GM12878 (cell line): ENCODE results near the gene PLRG1.

Experiments used
- CEBPB ChIP-seq, 2 experiments: fragments of 150-350 bp in 1 of 2; IDR thresholded peaks; 2 replicates each; pipeline ENCODE4 v1.6.1; 2012 to 2014; ENCODE audit warnings: low read depth in 2 of 2, low read length in 2 of 2, borderline replicate concordance in 1 of 2, inconsistent platforms in 1 of 2
- CHD4 ChIP-seq: fragments of 200-600 bp; sonication (generic); IDR thresholded peaks from 2 replicates; pipeline ENCODE4 v1.6.1; 2016; ENCODE audit warnings: mild to moderate bottlenecking
- CTCF ChIP-seq, 3 experiments: IDR thresholded peaks in 2 of 3; conservative IDR thresholded peaks in 1 of 3; 2 replicates each; pipeline ENCODE4 v1.5.1; 2011; ENCODE audit warnings: low read depth in 3 of 3, low read length in 3 of 3, mild to moderate bottlenecking in 3 of 3, control low read depth in 2 of 3, moderate library complexity in 2 of 3, inconsistent platforms in 1 of 3, mixed read lengths in 1 of 3; ENCODE audit not compliant: control insufficient read depth in 2 of 3, insufficient read depth in 1 of 3; ENCODE audit errors: extremely low read depth in 1 of 3
- ELK1 ChIP-seq: IDR thresholded peaks from 2 replicates; pipeline ENCODE4 v1.6.1; 2012; ENCODE audit warnings: low read depth, low read length, improper control_type of control experiment
- EZH2 ChIP-seq: IDR thresholded peaks from 2 replicates; pipeline ENCODE4 v1.6.1; 2012; ENCODE audit warnings: low read depth, mild to moderate bottlenecking, control low read depth, inconsistent platforms, low read length, borderline replicate concordance; ENCODE audit not compliant: control insufficient read depth
- FOXK2 ChIP-seq: fragments of 450-650 bp; IDR thresholded peaks from 2 replicates; pipeline ENCODE4 v1.6.1; 2017; ENCODE audit warnings: mild to moderate bottlenecking, moderate library complexity
- JUND ChIP-seq: IDR thresholded peaks from 2 replicates; pipeline ENCODE4 v1.6.1; 2012; ENCODE audit warnings: low read depth, mild to moderate bottlenecking, low read length, improper control_type of control experiment, moderate library complexity
- MTA2 ChIP-seq: fragments of 450-650 bp; IDR thresholded peaks from 2 replicates; pipeline ENCODE4 v1.6.1; 2016; ENCODE audit warnings: low read depth, mild to moderate bottlenecking, moderate library complexity
- PAX8 ChIP-seq: fragments of 450-650 bp; IDR thresholded peaks from 2 replicates; pipeline ENCODE4 v1.6.1; 2017; ENCODE audit warnings: mild to moderate bottlenecking, moderate library complexity
- PML ChIP-seq: IDR thresholded peaks from 2 replicates; pipeline ENCODE4 v1.6.1; 2012; ENCODE audit warnings: low read length, inconsistent platforms
- TF ChIP-seq, protein P1 (sequence below): IDR thresholded peaks from 2 replicates; pipeline ENCODE4 v1.6.1; 2011; ENCODE audit warnings: low read depth, mild to moderate bottlenecking, low read length, moderate library complexity, borderline replicate concordance; ENCODE audit errors: extremely low read depth
- TF ChIP-seq, protein P2 (sequence below): IDR thresholded peaks from 2 replicates; pipeline ENCODE4 v1.6.1; 2012; ENCODE audit warnings: low read length, inconsistent platforms

GRCh38 chr4:154588198-154588597, 38.0 kb upstream of the PLRG1 start:
- TF ChIP-seq, protein P1, sequence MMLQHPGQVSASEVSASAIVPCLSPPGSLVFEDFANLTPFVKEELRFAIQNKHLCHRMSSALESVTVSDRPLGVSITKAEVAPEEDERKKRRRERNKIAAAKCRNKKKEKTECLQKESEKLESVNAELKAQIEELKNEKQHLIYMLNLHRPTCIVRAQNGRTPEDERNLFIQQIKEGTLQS: no peak
- TF ChIP-seq ELK1: no peak
- no peak for TF ChIP-seq CTCF (IDR thresholded peaks at IDR 0.05 in 2 of 3, conservative IDR thresholded peaks at IDR 0.05 in 1 of 3; ENCODE audit: control insufficient read depth in 2 of 3, extremely low read depth in 1 of 3, insufficient read depth in 1 of 3, low read depth in 3 of 3, low read length in 3 of 3)
- TF ChIP-seq EZH2: no peak
- no peak for TF ChIP-seq CEBPB (IDR thresholded peaks at IDR 0.05; ENCODE audit: borderline replicate concordance in 1 of 2, low read depth in 2 of 2, low read length in 2 of 2)
- no peak for TF ChIP-seq PAX8
- TF ChIP-seq MTA2: no peak
- TF ChIP-seq CHD4: no peak
- TF ChIP-seq FOXK2: no peak
- TF ChIP-seq PML: no peak
- no peak for TF ChIP-seq JUND
- TF ChIP-seq, protein P2, sequence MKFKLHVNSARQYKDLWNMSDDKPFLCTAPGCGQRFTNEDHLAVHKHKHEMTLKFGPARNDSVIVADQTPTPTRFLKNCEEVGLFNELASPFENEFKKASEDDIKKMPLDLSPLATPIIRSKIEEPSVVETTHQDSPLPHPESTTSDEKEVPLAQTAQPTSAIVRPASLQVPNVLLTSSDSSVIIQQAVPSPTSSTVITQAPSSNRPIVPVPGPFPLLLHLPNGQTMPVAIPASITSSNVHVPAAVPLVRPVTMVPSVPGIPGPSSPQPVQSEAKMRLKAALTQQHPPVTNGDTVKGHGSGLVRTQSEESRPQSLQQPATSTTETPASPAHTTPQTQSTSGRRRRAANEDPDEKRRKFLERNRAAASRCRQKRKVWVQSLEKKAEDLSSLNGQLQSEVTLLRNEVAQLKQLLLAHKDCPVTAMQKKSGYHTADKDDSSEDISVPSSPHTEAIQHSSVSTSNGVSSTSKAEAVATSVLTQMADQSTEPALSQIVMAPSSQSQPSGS: no peak
